CD8-positive, alpha-beta memory T cell (primary cell): Measurements from ENCODE around the gene KSR1. TPM values are rescaled to one million over a fixed set of nuclear protein-coding genes. Genes with fewer than 3 reads are reported as not detected.

ENCODE experiments used
- CTCF ChIA-PET: fragments of 350-600 bp; sonication (Branson Sonifier 250); formaldehyde crosslinking; loops from one replicate; lab custom pipeline; 2021; ENCODE audit warnings: antibody characterized with exemption; lab: Charles Lee
- POLR2A ChIA-PET: fragments of 350-600 bp; sonication (Branson Sonifier 250); formaldehyde crosslinking; loops from one replicate; lab custom pipeline; 2021; ENCODE audit warnings: antibody characterized with exemption; lab: Charles Lee
- DNase-seq, 5 donors: peaks; one replicate each; pipeline versions ENCODE4 v3.0.0 to v3.0.0-alpha.2; 2020 to 2022; ENCODE audit warnings: mixed read lengths in 1 of 5
- H3K27ac ChIP-seq: one replicate; pipeline ENCODE4 v1.7.0; 2013; ENCODE audit warnings: low read depth, mild to moderate bottlenecking, low read length, moderate library complexity
- H3K27me3 ChIP-seq: 2 replicates; pipeline ENCODE4 v1.7.0; 2013; ENCODE audit warnings: low read length, mild to moderate bottlenecking; ENCODE audit not compliant: insufficient read depth, poor library complexity, severe bottlenecking
- H3K36me3 ChIP-seq: 2 replicates; pipeline ENCODE4 v1.7.0; 2013; ENCODE audit warnings: mild to moderate bottlenecking, low read length, moderate library complexity; ENCODE audit not compliant: insufficient read depth
- H3K4me1 ChIP-seq: 2 replicates; pipeline ENCODE4 v1.7.0; 2013; ENCODE audit warnings: mild to moderate bottlenecking, low read length, moderate library complexity; ENCODE audit not compliant: insufficient read depth
- H3K4me3 ChIP-seq: 2 replicates; pipeline ENCODE4 v1.7.0; 2013; ENCODE audit warnings: mild to moderate bottlenecking, low read length
- H3K9me3 ChIP-seq: 2 replicates; pipeline ENCODE4 v1.7.0; 2013; ENCODE audit warnings: mild to moderate bottlenecking, low read length
- H3K27ac Mint-ChIP-seq, 8 donors: one replicate each; pipeline ENCODE4 v1.8.0; 2020 to 2021; ENCODE audit warnings: mixed read lengths in 8 of 8, mild to moderate bottlenecking in 6 of 8, inconsistent platforms in 3 of 8, moderate library complexity in 3 of 8
- H3K27me3 Mint-ChIP-seq, 2 donors: one replicate each; pipeline ENCODE4 v1.8.0; 2020 to 2021; ENCODE audit warnings: mixed read lengths in 2 of 2, mild to moderate bottlenecking in 1 of 2, moderate library complexity in 1 of 2
- H3K36me3 Mint-ChIP-seq, 3 donors: one replicate each; pipeline ENCODE4 v1.8.0; 2020 to 2021; ENCODE audit warnings: mixed read lengths in 3 of 3, inconsistent platforms in 1 of 3, mild to moderate bottlenecking in 1 of 3
- H3K4me1 Mint-ChIP-seq, 3 donors: one replicate each; pipeline ENCODE4 v1.8.0; 2020 to 2021; ENCODE audit warnings: mixed read lengths in 3 of 3, inconsistent platforms in 1 of 3, mild to moderate bottlenecking in 1 of 3
- H3K4me3 Mint-ChIP-seq, 7 donors: one replicate each; pipeline ENCODE4 v1.8.0; 2020 to 2021; ENCODE audit warnings: mixed read lengths in 7 of 7, mild to moderate bottlenecking in 6 of 7, moderate library complexity in 4 of 7, inconsistent platforms in 2 of 7
- H3K9me3 Mint-ChIP-seq, 5 donors: one replicate each; pipeline ENCODE4 v1.8.0; 2020 to 2022; ENCODE audit warnings: mixed read lengths in 5 of 5, mild to moderate bottlenecking in 3 of 5, moderate library complexity in 2 of 5, inconsistent platforms in 1 of 5
- polyA plus RNA-seq: library from polyadenylated mRNA; unstranded; fragments of 300-500 nt; fragmentation: Illumina TruSeq; gene quantifications from one replicate; pipeline ENCODE4 v1.2.3, GENCODE V29; 2021
- total RNA-seq, 2 experiments: library from RNA; stranded (reverse); gene quantifications; one replicate each; pipeline ENCODE4 v1.2.3, GENCODE V29; 2021

The KSR1 gene
- total and polyA plus RNA-seq, 3 experiments from 2014 or later: 2.9 to 26.9 (median 26.3) TPM

- Mint-ChIP-seq H3K9me3 (no peaks in the 10 kb centered on the region), H3K36me3 (peaks cover 3 to 62% (median 14%) of the 10 kb centered on the region in 3 donors), H3K4me1 (peaks cover 5 to 14% (median 7%) of the 10 kb centered on the region in 3 donors), H3K4me3 (no peak overlapping the region), H3K27ac (peak overlapping the region in 3 of 8 donors; percentile 5 to 9 (median 9)), H3K27me3 (no peaks in the 10 kb centered on the region)
- ChIA-PET POLR2A (no interaction called here), CTCF (no interaction called here)
- H3K36me3 ChIP-seq: no peaks in the 10 kb centered on the region
- no peak overlapping the region for H3K27ac ChIP-seq
- no peaks in the 10 kb centered on the region for H3K27me3 ChIP-seq
- no peaks in the 10 kb centered on the region for H3K9me3 ChIP-seq
- no peak overlapping the region for H3K4me3 ChIP-seq
- DNase-seq: no peak
- H3K4me1 ChIP-seq: no peaks in the 10 kb centered on the region
These were observed 99.1 kb downstream of the KSR1 start for GRCh38 chr17:27555339-27555738.

- ChIA-PET POLR2A (no interaction called here), CTCF (no interaction called here)
- H3K27me3 Mint-ChIP-seq: no peaks in the 10 kb centered on the region
- Histone ChIP-seq H3K36me3 (no peaks in the 10 kb centered on the region), H3K27ac (no peak overlapping the region), H3K4me3 (no peak overlapping the region), H3K4me1 (no peaks in the 10 kb centered on the region), H3K27me3 (no peaks in the 10 kb centered on the region), H3K9me3 (no peaks in the 10 kb centered on the region)
- no peak for DNase-seq
- no peak overlapping the region for H3K4me3 Mint-ChIP-seq
- H3K27ac Mint-ChIP-seq: no peak overlapping the region
- H3K4me1 Mint-ChIP-seq: peaks cover 11 to 17% (median 11%) of the 10 kb centered on the region in 3 donors
- H3K36me3 Mint-ChIP-seq: peaks cover 3 to 49% (median 4%) of the 10 kb centered on the region in 3 donors
- H3K9me3 Mint-ChIP-seq: no peaks in the 10 kb centered on the region
These were observed 102.1 kb downstream of the KSR1 start for GRCh38 chr17:27558341-27558740.

- no peaks in the 10 kb centered on the region for H3K4me1 ChIP-seq
- no peak overlapping the region for H3K27ac ChIP-seq
- CTCF ChIA-PET: no interaction called here
- peak overlapping the region in 2 of 8 donors; percentile 9 to 60 for H3K27ac Mint-ChIP-seq
- no peaks in the 10 kb centered on the region for H3K9me3 Mint-ChIP-seq
- H3K36me3 Mint-ChIP-seq: peaks cover 3 to 44% (median 4%) of the 10 kb centered on the region in 3 donors
- no peak for DNase-seq
- POLR2A ChIA-PET: no interaction called here
- H3K4me3 ChIP-seq: no peak overlapping the region
- no peak overlapping the region for H3K4me3 Mint-ChIP-seq
- no peaks in the 10 kb centered on the region for H3K9me3 ChIP-seq
- H3K4me1 Mint-ChIP-seq: peaks cover 14 to 20% (median 16%) of the 10 kb centered on the region in 3 donors
- no peaks in the 10 kb centered on the region for H3K36me3 ChIP-seq
- H3K27me3 ChIP-seq: no peaks in the 10 kb centered on the region
- H3K27me3 Mint-ChIP-seq: no peaks in the 10 kb centered on the region
These were observed 102.7 kb downstream of the KSR1 start for GRCh38 chr17:27558842-27559505.

GRCh38 chr17:27559506-27560481 is 103.5 kb downstream of the KSR1 start:
- CTCF ChIA-PET: no interaction called here

GRCh38 chr17:27560668-27561067 is 104.4 kb downstream of the KSR1 start:
- H3K27ac ChIP-seq: no peak overlapping the region
- Mint-ChIP-seq H3K4me1 (peaks cover 10 to 15% (median 14%) of the 10 kb centered on the region in 3 donors), H3K27ac (peak overlapping the region in 1 of 8 donors; percentile 33), H3K27me3 (no peaks in the 10 kb centered on the region), H3K4me3 (no peak overlapping the region), H3K36me3 (peaks cover 3 to 35% (median 4%) of the 10 kb centered on the region in 3 donors), H3K9me3 (no peaks in the 10 kb centered on the region)
- CTCF ChIA-PET: interaction anchor here (1.3 kb wide), 1 partner anchor 42 kb away, joined by 3 read pairs; no protein-coding TSS in a partner anchor
- H3K36me3 ChIP-seq: no peaks in the 10 kb centered on the region
- no peaks in the 10 kb centered on the region for H3K4me1 ChIP-seq
- DNase-seq: no peak
- POLR2A ChIA-PET: no interaction called here
- no peaks in the 10 kb centered on the region for H3K27me3 ChIP-seq
- no peaks in the 10 kb centered on the region for H3K9me3 ChIP-seq
- no peak overlapping the region for H3K4me3 ChIP-seq

More at GRCh38 chr17:27559506-27560481, 103.5 kb downstream of the KSR1 start:
- H3K4me1 ChIP-seq: no peaks in the 10 kb centered on the region
- H3K9me3 ChIP-seq: no peaks in the 10 kb centered on the region
- no peaks in the 10 kb centered on the region for H3K36me3 ChIP-seq
- H3K27me3 ChIP-seq: no peaks in the 10 kb centered on the region
- Mint-ChIP-seq H3K4me3 (peak overlapping the region in 1 of 7 donors; percentile 37), H3K27me3 (no peaks in the 10 kb centered on the region), H3K27ac (peak overlapping the region in 2 of 8 donors; percentile 9 to 17), H3K9me3 (no peaks in the 10 kb centered on the region), H3K36me3 (peaks cover 3 to 42% (median 4%) of the 10 kb centered on the region in 3 donors), H3K4me1 (peaks cover 14 to 22% (median 21%) of the 10 kb centered on the region in 3 donors)
- no peak overlapping the region for H3K4me3 ChIP-seq
- POLR2A ChIA-PET: no interaction called here
- no peak for DNase-seq
- H3K27ac ChIP-seq: no peak overlapping the region

- Histone ChIP-seq H3K9me3 (no peaks in the 10 kb centered on the region), H3K27me3 (no peaks in the 10 kb centered on the region), H3K4me1 (no peaks in the 10 kb centered on the region), H3K36me3 (no peaks in the 10 kb centered on the region), H3K4me3 (no peak overlapping the region), H3K27ac (no peak overlapping the region)
- ChIA-PET CTCF (interaction anchor here (2.5 kb wide), 1 partner anchor 37 kb away, joined by 8 read pairs; no protein-coding TSS in a partner anchor), POLR2A (interaction anchor here (0.6 to 0.7 kb wide), 2 partner anchors 12 to 18 kb away, joined by 3 to 4 read pairs; no protein-coding TSS in a partner anchor)
- Mint-ChIP-seq H3K4me3 (no peak overlapping the region), H3K4me1 (peaks cover 12 to 20% (median 15%) of the 10 kb centered on the region in 3 donors), H3K27ac (peak overlapping the region in 7 of 8 donors; percentile 32 to 96 (median 78)), H3K27me3 (no peaks in the 10 kb centered on the region), H3K36me3 (peaks cover 3 to 30% (median 4%) of the 10 kb centered on the region in 3 donors), H3K9me3 (no peaks in the 10 kb centered on the region)
- peak in 1 of 5 donors; percentile 4 for DNase-seq
These were observed 106.7 kb downstream of the KSR1 start for GRCh38 chr17:27562777-27563455.

- no peaks in the 10 kb centered on the region for H3K9me3 Mint-ChIP-seq
- POLR2A ChIA-PET: interaction anchor here (0.6 to 0.7 kb wide), 2 partner anchors 12 to 17 kb away, joined by 3 to 4 read pairs; no protein-coding TSS in a partner anchor
- peak in 1 of 5 donors; percentile 29 for DNase-seq
These were observed 107.3 kb downstream of the KSR1 start for GRCh38 chr17:27563532-27563931.

More at GRCh38 chr17:27563532-27563931, 107.3 kb downstream of the KSR1 start:
- peaks cover 2% of the 10 kb centered on the region for H3K4me1 ChIP-seq
- CTCF ChIA-PET: interaction anchor here (2.5 kb wide), 1 partner anchor 37 kb away, joined by 8 read pairs; no protein-coding TSS in a partner anchor
- H3K27ac ChIP-seq: no peak overlapping the region
- no peaks in the 10 kb centered on the region for H3K27me3 Mint-ChIP-seq
- no peaks in the 10 kb centered on the region for H3K27me3 ChIP-seq
- H3K4me1 Mint-ChIP-seq: peaks cover 12 to 23% (median 16%) of the 10 kb centered on the region in 3 donors
- no peak overlapping the region for H3K4me3 ChIP-seq
- no peaks in the 10 kb centered on the region for H3K9me3 ChIP-seq
- H3K36me3 ChIP-seq: no peaks in the 10 kb centered on the region
- peaks cover 2 to 24% (median 3%) of the 10 kb centered on the region in 3 donors for H3K36me3 Mint-ChIP-seq
- no peak overlapping the region for H3K4me3 Mint-ChIP-seq
- H3K27ac Mint-ChIP-seq: peak overlapping the region in 6 of 8 donors; percentile 32 to 87 (median 48)
